Right lobe of liver (tissue), 4 donors: ENCODE measurements around the gene TBC1D1.

ENCODE experiments used
- POLR2A ChIP-seq: fragments of 450-650 bp; IDR thresholded peaks from one replicate; pipeline ENCODE4 v1.6.1; 2017; ENCODE audit warnings: antibody characterized with exemption, mild to moderate bottlenecking
- TF ChIP-seq, protein P1 (sequence below), 4 donors: fragments of 200-600 bp in 3 of 4; fragments of 450-650 bp in 1 of 4; IDR thresholded peaks; one replicate each; pipeline versions ENCODE4 v1.5.1 to v1.8.0; 2016 to 2022; ENCODE audit warnings: antibody characterized with exemption in 4 of 4, mild to moderate bottlenecking in 2 of 4
- donor health status: DM: no; HTN: no; CAD: no.
- donor health status: DM: no; HTN: no; CAD: no.
- donor health status: DM: no; HTN: yes; CAD: no.

DNA sequence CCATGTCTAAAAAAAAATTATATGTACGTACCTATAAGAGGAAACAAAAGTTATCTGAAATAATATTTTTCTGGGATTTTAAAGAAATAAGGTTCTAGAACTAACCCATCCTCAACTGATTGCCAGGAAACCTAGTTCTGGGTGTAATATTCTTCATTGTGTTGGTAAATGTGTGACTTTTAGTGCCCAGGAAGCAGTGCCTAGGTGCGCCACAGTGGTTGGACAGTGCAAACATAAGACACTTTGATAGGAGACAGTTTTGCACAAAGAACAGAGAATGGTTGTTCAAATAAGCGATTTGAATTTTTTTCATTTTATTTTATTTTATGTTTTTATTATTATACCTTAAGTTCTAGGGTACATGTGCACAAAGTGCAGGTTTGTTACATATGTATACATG lies 47.3 kb downstream of the TBC1D1 start:
- TF ChIP-seq, protein P1, sequence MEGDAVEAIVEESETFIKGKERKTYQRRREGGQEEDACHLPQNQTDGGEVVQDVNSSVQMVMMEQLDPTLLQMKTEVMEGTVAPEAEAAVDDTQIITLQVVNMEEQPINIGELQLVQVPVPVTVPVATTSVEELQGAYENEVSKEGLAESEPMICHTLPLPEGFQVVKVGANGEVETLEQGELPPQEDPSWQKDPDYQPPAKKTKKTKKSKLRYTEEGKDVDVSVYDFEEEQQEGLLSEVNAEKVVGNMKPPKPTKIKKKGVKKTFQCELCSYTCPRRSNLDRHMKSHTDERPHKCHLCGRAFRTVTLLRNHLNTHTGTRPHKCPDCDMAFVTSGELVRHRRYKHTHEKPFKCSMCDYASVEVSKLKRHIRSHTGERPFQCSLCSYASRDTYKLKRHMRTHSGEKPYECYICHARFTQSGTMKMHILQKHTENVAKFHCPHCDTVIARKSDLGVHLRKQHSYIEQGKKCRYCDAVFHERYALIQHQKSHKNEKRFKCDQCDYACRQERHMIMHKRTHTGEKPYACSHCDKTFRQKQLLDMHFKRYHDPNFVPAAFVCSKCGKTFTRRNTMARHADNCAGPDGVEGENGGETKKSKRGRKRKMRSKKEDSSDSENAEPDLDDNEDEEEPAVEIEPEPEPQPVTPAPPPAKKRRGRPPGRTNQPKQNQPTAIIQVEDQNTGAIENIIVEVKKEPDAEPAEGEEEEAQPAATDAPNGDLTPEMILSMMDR (IDR thresholded peaks at IDR 0.05), result no peak
- TF ChIP-seq POLR2A, result no peak
